ENCODE measurements around the gene GRP. TPM values are rescaled to one million over a fixed set of nuclear protein-coding genes. Genes with fewer than 3 reads are reported as not detected.
A peak's percentile ranks its signal among the peaks of the same experiment; 100 is the strongest.

Gene GRP
- total RNA-seq, 3 donors from 2014 or later: not detected

- no peaks in the 10 kb centered on the region for H3K36me3 Mint-ChIP-seq (ENCODE audit: insufficient read depth)
- no peak for ATAC-seq
- no peak for DNase-seq
- H3K9me3 Mint-ChIP-seq: no peaks in the 10 kb centered on the region
- no peak overlapping the region for H3K4me3 Mint-ChIP-seq
- no peaks in the 10 kb centered on the region for H3K4me1 Mint-ChIP-seq (ENCODE audit: low read depth)
- peaks cover 34% of the 10 kb centered on the region for H3K27me3 Mint-ChIP-seq (ENCODE audit: low read depth)
Measured at GRCh38 chr18:59210299-59210698, 9.7 kb upstream of the GRP start.

- H3K4me1 Mint-ChIP-seq (ENCODE audit: low read depth): no peaks in the 10 kb centered on the region
- H3K4me3 Mint-ChIP-seq: no peak overlapping the region
- H3K27me3 Mint-ChIP-seq (ENCODE audit: low read depth): peaks cover 43% of the 10 kb centered on the region
- no peaks in the 10 kb centered on the region for H3K36me3 Mint-ChIP-seq (ENCODE audit: insufficient read depth)
- no peaks in the 10 kb centered on the region for H3K9me3 Mint-ChIP-seq
- DNase-seq (no peak), ATAC-seq (no peak)
Measured at GRCh38 chr18:59211629-59212028, 8.3 kb upstream of the GRP start.

- Mint-ChIP-seq H3K4me3 (no peak overlapping the region), H3K27me3 (ENCODE audit: low read depth) (peaks cover 78% of the 10 kb centered on the region), H3K4me1 (ENCODE audit: low read depth) (peaks cover 11% of the 10 kb centered on the region), H3K9me3 (no peaks in the 10 kb centered on the region), H3K36me3 (ENCODE audit: insufficient read depth) (no peaks in the 10 kb centered on the region)
- no peak for DNase-seq
- no peak for ATAC-seq
Measured at GRCh38 chr18:59218018-59218417, 1.9 kb upstream of the GRP start.

DNA sequence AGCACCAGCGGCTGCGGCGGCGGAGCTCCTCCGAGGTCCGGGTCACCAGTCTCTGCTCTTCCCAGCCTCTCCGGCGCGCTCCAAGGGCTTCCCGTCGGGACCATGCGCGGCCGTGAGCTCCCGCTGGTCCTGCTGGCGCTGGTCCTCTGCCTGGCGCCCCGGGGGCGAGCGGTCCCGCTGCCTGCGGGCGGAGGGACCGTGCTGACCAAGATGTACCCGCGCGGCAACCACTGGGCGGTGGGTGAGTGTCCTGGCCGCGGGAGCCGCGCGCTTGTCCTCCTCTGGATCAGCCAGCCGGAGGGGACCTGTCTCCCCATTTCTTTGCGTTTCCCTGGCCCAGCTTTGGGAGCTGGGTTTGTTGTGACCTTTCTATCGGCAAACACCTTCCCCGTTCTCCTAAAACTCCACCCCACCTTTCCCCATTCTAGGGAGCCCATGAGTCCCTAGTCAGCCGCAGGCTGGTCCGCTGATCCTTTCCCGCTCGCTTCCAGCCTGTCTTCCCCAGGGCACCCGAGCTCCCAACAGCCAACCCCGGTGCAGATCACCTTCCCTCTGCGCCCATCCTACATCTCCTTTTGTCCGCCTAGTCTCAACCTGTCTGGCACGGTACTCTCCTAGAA lies 316 bp downstream of the GRP start:
- Mint-ChIP-seq H3K4me3 (no peak overlapping the region), H3K9me3 (no peaks in the 10 kb centered on the region), H3K4me1 (ENCODE audit: low read depth) (peaks cover 11% of the 10 kb centered on the region), H3K36me3 (ENCODE audit: insufficient read depth) (no peaks in the 10 kb centered on the region), H3K27me3 (ENCODE audit: low read depth) (peaks cover 76% of the 10 kb centered on the region)
- DNase-seq: no peak
- no peak for ATAC-seq

- peaks cover 75% of the 10 kb centered on the region for H3K27me3 Mint-ChIP-seq (ENCODE audit: low read depth)
- peak in 1 of 2 donors; percentile 27 for ATAC-seq
- no peaks in the 10 kb centered on the region for H3K36me3 Mint-ChIP-seq (ENCODE audit: insufficient read depth)
- no peak for DNase-seq
- H3K4me3 Mint-ChIP-seq: peak overlapping the region; percentile 20
- no peaks in the 10 kb centered on the region for H3K9me3 Mint-ChIP-seq
- H3K4me1 Mint-ChIP-seq (ENCODE audit: low read depth): peaks cover 11% of the 10 kb centered on the region
Measured at GRCh38 chr18:59220784-59221765, 1.1 kb downstream of the GRP start.

GRCh38 chr18:59222341-59222740 lies 2.4 kb downstream of the GRP start:
- peaks cover 11% of the 10 kb centered on the region for H3K4me1 Mint-ChIP-seq (ENCODE audit: low read depth)
- H3K9me3 Mint-ChIP-seq: no peaks in the 10 kb centered on the region
- ATAC-seq: no peak
- peaks cover 68% of the 10 kb centered on the region for H3K27me3 Mint-ChIP-seq (ENCODE audit: low read depth)
- no peak overlapping the region for H3K4me3 Mint-ChIP-seq
- no peaks in the 10 kb centered on the region for H3K36me3 Mint-ChIP-seq (ENCODE audit: insufficient read depth)
- no peak for DNase-seq

DNA sequence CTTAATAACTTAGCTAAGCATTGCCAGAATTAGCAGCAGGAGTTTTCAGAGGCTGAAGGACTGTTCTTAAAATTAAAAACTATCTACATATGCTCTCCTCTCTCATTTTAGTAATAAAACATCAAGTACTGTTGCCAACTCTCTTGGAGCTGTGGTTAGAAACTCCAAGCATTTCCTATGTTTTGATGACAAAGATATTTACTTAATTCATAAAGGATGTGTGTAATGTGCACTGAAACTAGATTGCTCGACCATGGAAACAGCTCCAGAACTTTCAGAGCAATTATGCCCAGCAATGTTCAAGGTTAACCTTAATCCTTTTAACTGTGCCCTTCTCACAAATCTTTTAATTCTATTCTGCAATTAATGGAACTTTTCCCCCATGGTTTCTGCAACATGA lies 8.4 kb downstream of the GRP start:
- H3K4me1 Mint-ChIP-seq (ENCODE audit: low read depth): no peaks in the 10 kb centered on the region
- H3K4me3 Mint-ChIP-seq: no peak overlapping the region
- ATAC-seq (no peak), DNase-seq (no peak)
- no peaks in the 10 kb centered on the region for H3K36me3 Mint-ChIP-seq (ENCODE audit: insufficient read depth)
- no peaks in the 10 kb centered on the region for H3K9me3 Mint-ChIP-seq
- peaks cover 49% of the 10 kb centered on the region for H3K27me3 Mint-ChIP-seq (ENCODE audit: low read depth)

DNA sequence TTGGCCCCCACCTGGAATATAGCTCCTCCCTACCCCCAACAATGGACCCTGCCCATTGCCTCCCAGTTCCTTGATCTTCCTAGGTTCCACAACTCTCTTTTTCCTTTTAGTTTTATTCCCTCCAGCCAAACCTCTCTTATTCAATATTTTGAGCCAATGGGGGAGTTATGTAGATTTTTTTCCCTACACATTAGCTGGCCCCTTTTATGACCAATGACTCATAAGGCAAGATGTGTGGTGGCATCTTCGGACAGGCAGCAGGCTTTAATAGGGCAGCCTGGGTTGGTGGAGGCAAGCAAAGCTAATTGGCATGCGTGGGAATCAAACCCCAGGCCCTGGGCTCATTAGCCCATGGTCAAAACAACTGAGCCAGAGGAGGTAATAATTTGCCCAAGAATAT lies 9.2 kb downstream of the GRP start:
- H3K9me3 Mint-ChIP-seq: no peaks in the 10 kb centered on the region
- H3K4me1 Mint-ChIP-seq (ENCODE audit: low read depth): no peaks in the 10 kb centered on the region
- peaks cover 41% of the 10 kb centered on the region for H3K27me3 Mint-ChIP-seq (ENCODE audit: low read depth)
- H3K4me3 Mint-ChIP-seq: no peak overlapping the region
- DNase-seq (no peak), ATAC-seq (no peak)
- no peaks in the 10 kb centered on the region for H3K36me3 Mint-ChIP-seq (ENCODE audit: insufficient read depth)

- Mint-ChIP-seq H3K9me3 (no peaks in the 10 kb centered on the region), H3K4me1 (ENCODE audit: low read depth) (no peaks in the 10 kb centered on the region), H3K27me3 (ENCODE audit: low read depth) (peaks cover 39% of the 10 kb centered on the region), H3K4me3 (no peak overlapping the region), H3K36me3 (ENCODE audit: insufficient read depth) (no peaks in the 10 kb centered on the region)
- DNase-seq: no peak
- no peak for ATAC-seq
Measured at GRCh38 chr18:59229701-59230443, 9.9 kb downstream of the GRP start.

DNA sequence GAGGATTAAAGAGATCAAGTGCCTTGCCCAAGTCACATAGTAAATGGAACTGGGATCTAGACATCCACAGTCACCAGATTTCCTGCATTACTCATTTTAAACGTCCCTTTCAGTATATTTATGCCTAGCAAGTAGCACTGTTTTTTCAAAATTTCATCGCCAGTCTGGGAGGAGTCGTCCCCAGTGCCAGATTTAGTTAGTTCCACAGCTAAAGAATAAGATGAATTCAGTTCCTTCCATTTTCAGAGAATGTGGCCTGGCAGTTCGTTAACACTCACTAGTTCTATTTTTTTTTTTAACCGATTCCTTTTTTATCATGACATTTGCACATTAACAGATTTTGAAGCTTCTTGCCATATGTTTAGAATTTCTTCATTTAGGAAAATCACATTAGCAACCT lies 11.2 kb downstream of the GRP start:
- Mint-ChIP-seq H3K4me1 (ENCODE audit: low read depth) (no peaks in the 10 kb centered on the region), H3K9me3 (no peaks in the 10 kb centered on the region), H3K4me3 (no peak overlapping the region), H3K36me3 (ENCODE audit: insufficient read depth) (no peaks in the 10 kb centered on the region), H3K27me3 (ENCODE audit: low read depth) (peaks cover 38% of the 10 kb centered on the region)
- DNase-seq (no peak), ATAC-seq (no peak)

DNA sequence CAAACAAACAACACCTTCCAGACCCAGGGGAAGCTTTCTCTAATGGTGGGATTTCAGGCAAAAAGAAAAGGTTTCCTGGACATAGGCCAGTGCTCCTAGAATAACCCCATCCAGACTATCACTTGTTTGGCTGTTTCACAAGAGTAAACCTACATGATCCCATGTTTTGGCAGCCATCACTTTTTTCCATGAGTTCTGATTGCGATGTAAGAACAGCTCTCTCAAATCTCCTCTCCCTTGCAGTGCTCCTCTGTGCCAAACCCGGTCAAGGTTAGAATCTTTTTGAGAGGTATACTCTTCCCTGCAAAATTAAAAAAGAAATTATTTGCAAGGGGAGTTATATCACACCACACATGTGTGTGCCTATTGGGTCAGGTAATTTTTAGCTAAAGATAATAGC lies 11.9 kb downstream of the GRP start:
- Mint-ChIP-seq H3K9me3 (no peaks in the 10 kb centered on the region), H3K4me1 (ENCODE audit: low read depth) (no peaks in the 10 kb centered on the region), H3K27me3 (ENCODE audit: low read depth) (peaks cover 44% of the 10 kb centered on the region)

DNA sequence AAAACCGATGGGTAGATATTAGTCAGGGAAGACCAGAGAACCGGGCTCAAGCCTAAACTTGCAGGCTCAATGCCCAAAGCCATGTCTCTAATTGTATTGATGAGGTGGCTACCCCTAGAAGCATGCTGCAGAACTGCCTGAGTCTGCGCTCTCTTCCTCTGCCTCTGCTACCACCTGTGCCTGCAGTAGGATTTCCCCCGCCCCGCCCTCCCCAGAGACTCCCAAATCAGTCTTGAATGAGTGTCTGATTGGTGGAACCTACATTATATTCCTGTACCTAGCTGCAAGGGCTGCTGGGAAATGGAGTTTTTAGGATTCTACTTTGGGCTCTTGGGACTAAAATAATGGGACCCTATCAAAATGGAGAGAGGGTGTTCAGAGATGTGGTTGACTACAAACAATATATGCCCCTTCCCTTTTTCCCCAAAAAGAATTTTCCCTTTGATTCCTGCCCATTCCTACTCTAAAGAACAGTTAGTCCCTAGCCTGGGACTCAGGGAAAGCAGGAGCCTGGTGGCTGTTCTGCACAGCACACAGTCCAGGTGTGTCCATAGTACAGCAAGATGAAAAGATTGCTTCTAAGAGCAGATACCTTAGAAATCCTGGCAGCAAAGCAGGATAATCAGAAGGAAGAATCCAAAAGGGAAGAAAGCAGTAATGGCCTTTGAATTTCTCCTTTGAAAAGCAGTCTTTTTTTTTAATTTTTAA lies 12.5 kb downstream of the GRP start:
- H3K4me3 Mint-ChIP-seq: no peak overlapping the region
- H3K36me3 Mint-ChIP-seq (ENCODE audit: insufficient read depth): no peaks in the 10 kb centered on the region
- no peaks in the 10 kb centered on the region for H3K9me3 Mint-ChIP-seq
- peaks cover 46% of the 10 kb centered on the region for H3K27me3 Mint-ChIP-seq (ENCODE audit: low read depth)
- ATAC-seq (no peak), DNase-seq (no peak)
- H3K4me1 Mint-ChIP-seq (ENCODE audit: low read depth): no peaks in the 10 kb centered on the region

More for the DNA sequence above, 11.9 kb downstream of the GRP start:
- DNase-seq (no peak), ATAC-seq (no peak)
- no peaks in the 10 kb centered on the region for H3K36me3 Mint-ChIP-seq (ENCODE audit: insufficient read depth)
- no peak overlapping the region for H3K4me3 Mint-ChIP-seq

DNA sequence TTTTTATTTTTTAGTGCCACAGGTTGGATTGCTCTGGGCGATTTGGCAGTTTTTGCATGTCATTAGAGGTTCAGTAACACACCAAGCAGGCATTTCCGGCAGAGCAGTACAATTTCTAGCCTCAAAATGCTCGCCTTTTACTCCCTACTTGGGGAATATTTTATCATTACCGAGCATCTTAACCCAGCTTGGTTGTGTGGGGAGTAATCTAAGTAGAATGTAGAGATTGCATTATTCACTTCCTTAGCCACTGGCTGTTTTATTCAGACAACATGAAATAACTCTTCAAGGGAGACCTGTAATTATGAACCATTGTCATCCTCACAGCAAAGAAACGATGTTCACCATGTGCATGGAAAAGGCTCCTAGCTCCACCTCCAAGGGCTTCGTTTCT lies 13.1 kb downstream of the GRP start:
- Mint-ChIP-seq H3K9me3 (no peaks in the 10 kb centered on the region), H3K4me3 (no peak overlapping the region), H3K27me3 (ENCODE audit: low read depth) (peaks cover 44% of the 10 kb centered on the region)

GRCh38 chr18:59238385-59238784 lies 18.4 kb downstream of the GRP start:
- DNase-seq: no peak
- Mint-ChIP-seq H3K27me3 (ENCODE audit: low read depth) (peaks cover 29% of the 10 kb centered on the region), H3K4me1 (ENCODE audit: low read depth) (no peaks in the 10 kb centered on the region), H3K36me3 (ENCODE audit: insufficient read depth) (no peaks in the 10 kb centered on the region), H3K9me3 (no peaks in the 10 kb centered on the region), H3K4me3 (no peak overlapping the region)
- ATAC-seq: no peak

More for the DNA sequence above, 13.1 kb downstream of the GRP start:
- no peaks in the 10 kb centered on the region for H3K4me1 Mint-ChIP-seq (ENCODE audit: low read depth)
- no peak for ATAC-seq
- DNase-seq: no peak
- H3K36me3 Mint-ChIP-seq (ENCODE audit: insufficient read depth): no peaks in the 10 kb centered on the region

Measured in activated T-cell treated with anti-CD3 and anti-CD28 coated beads, Interleukin-2, amount 50 U/mL, for 4 hours (primary cell).